Coronary artery (tissue), 2 donors: ENCODE results near the gene TK2.

Experiments
- DNase-seq: peaks from one replicate; pipeline ENCODE4 v3.0.0-alpha.2; 2017; ENCODE audit warnings: low spot score
- H3K27ac ChIP-seq, 2 donors: fragments of 200-600 bp; sonication (generic); one replicate each; pipeline ENCODE4 v1.5.1; 2016 to 2019
- H3K4me3 ChIP-seq: fragments of 200-600 bp; sonication (generic); 2 replicates; pipeline ENCODE4 v1.5.1; 2016; ENCODE audit warnings: mild to moderate bottlenecking, moderate library complexity
- TF ChIP-seq, protein P1 (sequence below): fragments of 200-600 bp; sonication (generic); IDR thresholded peaks from one replicate; pipeline ENCODE4 v1.5.1; 2019; ENCODE audit warnings: antibody characterized with exemption

Gene TK2

DNA sequence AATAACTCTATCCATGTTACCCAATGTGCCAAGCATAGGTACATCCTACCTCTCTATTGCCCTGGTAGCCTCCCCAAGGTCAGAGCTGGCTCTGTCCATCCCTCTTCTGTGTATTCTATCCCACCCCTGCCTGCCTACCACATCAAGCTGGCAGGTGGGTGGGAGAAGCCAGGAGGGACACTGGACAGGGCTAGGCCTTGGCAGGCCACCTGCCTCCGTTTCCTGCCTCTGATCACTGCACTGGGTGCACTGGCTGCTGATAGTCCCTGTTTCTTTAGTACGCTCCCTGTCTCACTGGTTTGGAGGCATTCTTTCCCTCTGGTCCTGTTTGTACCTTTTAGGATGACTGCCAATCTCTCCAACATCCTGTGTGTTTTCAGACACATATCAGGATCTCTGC is 12.7 kb downstream of the TK2 start:
- no peak overlapping the region for H3K27ac ChIP-seq
- no peak for DNase-seq
- H3K4me3 ChIP-seq = no peak overlapping the region
- TF ChIP-seq, protein P1, sequence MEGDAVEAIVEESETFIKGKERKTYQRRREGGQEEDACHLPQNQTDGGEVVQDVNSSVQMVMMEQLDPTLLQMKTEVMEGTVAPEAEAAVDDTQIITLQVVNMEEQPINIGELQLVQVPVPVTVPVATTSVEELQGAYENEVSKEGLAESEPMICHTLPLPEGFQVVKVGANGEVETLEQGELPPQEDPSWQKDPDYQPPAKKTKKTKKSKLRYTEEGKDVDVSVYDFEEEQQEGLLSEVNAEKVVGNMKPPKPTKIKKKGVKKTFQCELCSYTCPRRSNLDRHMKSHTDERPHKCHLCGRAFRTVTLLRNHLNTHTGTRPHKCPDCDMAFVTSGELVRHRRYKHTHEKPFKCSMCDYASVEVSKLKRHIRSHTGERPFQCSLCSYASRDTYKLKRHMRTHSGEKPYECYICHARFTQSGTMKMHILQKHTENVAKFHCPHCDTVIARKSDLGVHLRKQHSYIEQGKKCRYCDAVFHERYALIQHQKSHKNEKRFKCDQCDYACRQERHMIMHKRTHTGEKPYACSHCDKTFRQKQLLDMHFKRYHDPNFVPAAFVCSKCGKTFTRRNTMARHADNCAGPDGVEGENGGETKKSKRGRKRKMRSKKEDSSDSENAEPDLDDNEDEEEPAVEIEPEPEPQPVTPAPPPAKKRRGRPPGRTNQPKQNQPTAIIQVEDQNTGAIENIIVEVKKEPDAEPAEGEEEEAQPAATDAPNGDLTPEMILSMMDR = no peak

DNA sequence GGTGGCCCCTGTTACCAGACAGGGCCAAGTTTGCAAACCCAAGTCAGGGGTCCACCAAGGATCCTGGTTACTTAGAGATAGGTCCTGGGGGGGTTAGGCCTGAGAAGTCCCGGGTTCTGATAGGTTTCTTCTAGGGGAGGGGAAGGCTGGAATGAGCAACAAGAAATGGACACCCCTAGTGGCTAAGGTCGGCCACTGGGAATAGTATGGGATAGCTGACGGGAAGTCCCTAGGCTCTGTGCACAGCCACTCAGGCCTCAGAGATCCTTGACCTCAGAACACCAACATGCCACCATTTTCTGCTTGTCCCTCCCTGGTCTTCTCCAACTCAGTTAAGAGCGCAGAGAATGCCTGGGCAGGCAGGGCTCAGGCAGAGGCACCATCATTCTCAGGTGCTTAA is 13.4 kb downstream of the TK2 start:
- DNase-seq = no peak
- TF ChIP-seq, protein P1 = no peak
- no peak overlapping the region for H3K4me3 ChIP-seq
- no peak overlapping the region for H3K27ac ChIP-seq

DNA sequence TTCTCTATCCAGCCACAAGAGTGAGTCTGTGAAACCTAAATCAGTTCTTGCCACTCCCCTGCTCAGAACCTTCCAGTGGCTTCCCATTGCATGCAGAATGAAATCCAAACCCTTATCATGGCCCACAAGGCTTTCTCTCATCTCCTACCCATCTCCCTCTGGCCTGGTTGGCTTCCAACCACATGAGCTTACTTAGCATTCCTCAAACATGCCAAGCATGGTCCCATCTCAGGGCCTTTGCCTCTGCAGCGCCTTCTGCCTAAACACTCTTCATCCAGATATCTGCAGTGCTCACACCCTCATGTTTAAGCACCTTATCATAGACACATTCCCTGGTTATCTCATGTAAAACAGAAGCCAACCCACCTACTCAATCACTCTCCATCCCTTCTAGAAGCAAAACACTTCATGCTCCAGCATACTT is 15.5 kb downstream of the TK2 start:
- TF ChIP-seq, protein P1 = no peak
- no peak for DNase-seq
- Histone ChIP-seq H3K27ac (no peak overlapping the region), H3K4me3 (no peak overlapping the region)

DNA sequence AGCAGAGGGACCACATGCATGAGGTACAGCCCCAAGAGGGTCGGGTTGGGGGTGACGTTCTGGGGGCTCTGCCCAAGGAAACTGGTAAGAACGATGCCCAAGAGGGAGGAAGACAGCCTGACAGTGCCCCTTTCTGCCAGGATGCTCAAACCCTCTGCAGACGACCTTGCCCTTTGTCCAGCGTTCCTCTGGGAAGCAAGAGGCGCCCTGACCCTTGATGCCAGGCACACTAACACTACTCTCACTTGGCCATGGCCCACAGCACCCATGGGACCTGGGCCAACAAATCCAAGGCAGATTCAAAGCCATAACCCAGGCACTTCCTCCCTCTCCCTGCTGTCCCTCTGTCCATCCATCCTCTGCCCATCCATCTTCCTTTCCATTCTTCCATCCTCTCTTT is 20.4 kb downstream of the TK2 start:
- no peak overlapping the region for H3K27ac ChIP-seq
- TF ChIP-seq, protein P1 = no peak
- DNase-seq = no peak
- H3K4me3 ChIP-seq = no peak overlapping the region

DNA sequence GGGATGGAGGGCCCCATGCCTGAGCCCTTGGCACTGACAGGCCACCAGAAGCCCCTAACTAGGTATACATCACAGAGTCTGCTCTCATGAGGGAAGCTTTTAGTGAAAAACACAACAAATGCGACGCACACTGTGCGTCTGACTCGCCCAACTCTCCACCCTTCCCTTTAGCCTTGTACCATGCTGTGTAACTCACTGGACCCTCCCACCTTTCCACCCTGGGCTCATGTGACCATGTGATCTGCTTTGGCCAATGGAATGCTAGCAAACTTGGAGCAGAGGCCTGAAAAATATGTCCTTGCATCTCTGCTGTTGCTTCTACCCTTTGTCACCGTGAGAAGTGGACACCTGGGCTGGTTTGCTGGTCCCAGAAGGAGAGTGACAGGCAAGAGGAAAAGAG is 21.6 kb downstream of the TK2 start:
- TF ChIP-seq, protein P1 = no peak
- DNase-seq = no peak
- no peak overlapping the region for H3K27ac ChIP-seq

DNA sequence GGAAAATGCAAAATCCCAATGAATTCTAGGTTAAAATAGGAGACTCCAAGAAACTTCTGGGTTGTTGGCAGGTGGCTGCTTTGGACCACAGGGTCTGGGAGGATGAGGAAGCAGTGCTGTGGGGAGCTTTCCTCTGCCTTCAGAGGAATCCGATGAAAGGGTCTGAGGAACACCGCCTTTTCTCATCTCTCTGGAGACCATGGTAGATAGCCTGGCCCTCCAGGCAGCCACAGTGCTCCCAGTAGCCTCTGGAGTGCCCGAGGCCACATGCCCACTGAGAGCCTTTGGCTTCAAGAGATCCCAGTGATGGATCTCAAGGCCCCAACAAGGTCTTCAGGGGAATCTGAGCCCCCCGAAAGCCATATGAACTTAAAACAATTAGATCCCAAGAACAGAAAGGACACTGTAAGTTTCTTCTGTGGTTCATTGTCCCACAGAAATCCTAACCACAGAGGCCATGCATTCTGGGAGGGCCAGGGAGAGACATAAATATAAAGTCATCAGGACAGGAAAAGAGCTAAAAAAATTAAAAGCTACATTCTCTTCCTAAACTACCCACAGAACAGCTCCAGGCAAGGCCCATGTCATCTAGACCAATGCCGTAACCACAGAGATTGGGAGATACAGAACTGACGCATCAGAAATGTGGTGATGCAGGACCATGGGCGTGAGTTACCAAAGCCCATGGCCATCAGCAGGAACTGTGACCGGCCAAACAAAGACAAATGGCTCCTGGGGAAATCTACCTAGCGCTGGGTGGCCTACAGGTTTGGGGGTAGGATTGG is 24.3 kb downstream of the TK2 start:
- Histone ChIP-seq H3K27ac (no peak overlapping the region), H3K4me3 (no peak overlapping the region)
- TF ChIP-seq, protein P1 = no peak
- no peak for DNase-seq

More for the DNA sequence above, 21.6 kb downstream of the TK2 start:
- H3K4me3 ChIP-seq = no peak overlapping the region

DNA sequence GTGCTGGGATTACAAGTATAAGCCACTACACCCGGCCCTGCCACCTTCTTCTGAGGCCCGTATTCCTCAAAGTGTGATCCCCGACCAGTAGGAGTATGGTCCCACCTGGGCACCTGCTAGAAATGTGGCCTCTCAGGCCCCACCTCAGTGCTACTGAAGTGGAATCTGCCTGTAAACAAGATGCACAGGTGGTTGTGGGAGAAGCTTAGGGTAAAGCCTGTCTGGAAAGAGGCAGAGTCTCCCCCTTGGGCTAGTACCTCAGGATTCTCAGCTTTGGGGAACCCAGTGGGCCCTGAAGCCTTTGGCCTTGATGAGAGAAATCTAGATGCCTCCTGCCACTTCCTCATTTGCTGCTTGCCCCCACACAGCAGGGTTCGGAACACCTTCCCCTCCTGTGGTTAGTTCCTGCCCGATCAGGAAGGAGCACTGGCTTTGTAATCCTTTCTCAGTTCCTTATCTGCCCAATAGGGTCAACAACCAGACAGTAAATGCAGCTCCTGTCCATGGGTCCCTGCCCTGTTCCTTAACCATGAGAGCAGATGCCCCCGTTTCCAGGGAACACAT is 25.2 kb downstream of the TK2 start:
- Histone ChIP-seq H3K4me3 (no peak overlapping the region), H3K27ac (peak overlapping the region in 1 of 2 donors; percentile 56)
- TF ChIP-seq, protein P1 = no peak
- DNase-seq = no peak
